Right atrium auricular region (tissue), 2 donors: Measurements from ENCODE around the gene KIF9. TPM values are rescaled to one million over a fixed set of nuclear protein-coding genes. Genes with fewer than 3 reads are reported as not detected.
"Not testable (repeated sequence)": the region's sequence is repeated elsewhere in the genome, so short reads cannot be mapped to it uniquely, and the experiment has no call there.

ENCODE experiments used
- DNase-seq: peaks from one replicate; pipeline ENCODE4 v3.0.0-alpha.2; 2019; ENCODE audit warnings: low spot score
- H3K27ac ChIP-seq, 2 donors: fragments of 200-600 bp; sonication (generic); 1 replicate in 1 of 2; 2 replicates in 1 of 2; pipeline ENCODE4 v1.5.1; 2016 to 2019
- H3K27me3 ChIP-seq, 2 donors: fragments of 200-600 bp; sonication (generic); one replicate each; pipeline versions ENCODE4 v1.5.1 to v1.6.0; 2017 to 2019
- H3K36me3 ChIP-seq: fragments of 200-600 bp; sonication (generic); one replicate; pipeline ENCODE4 v1.5.1; 2016
- H3K4me1 ChIP-seq, 2 donors: fragments of 200-600 bp; sonication (generic); one replicate each; pipeline versions ENCODE4 v1.5.1 to v1.6.0; 2017 to 2019
- H3K4me3 ChIP-seq, 2 donors: fragments of 200-600 bp; sonication (generic); 1 replicate in 1 of 2; 2 replicates in 1 of 2; pipeline ENCODE4 v1.5.1; 2017 to 2019; ENCODE audit warnings: mild to moderate bottlenecking in 1 of 2, moderate library complexity in 1 of 2
- H3K9me3 ChIP-seq, 2 donors: fragments of 200-600 bp; sonication (generic); one replicate each; pipeline ENCODE4 v1.5.1; 2019
- total RNA-seq, 2 donors: library from RNA; depleted of rRNA; stranded (reverse); fragments of >200 nt; gene quantifications; one replicate each; pipeline ENCODE4 v1.1.0, GENCODE V29; 2016
- TF ChIP-seq, protein P1 (sequence below), 2 donors: fragments of 200-600 bp; sonication (generic); IDR thresholded peaks; one replicate each; pipeline ENCODE4 v1.5.1; 2019; ENCODE audit warnings: antibody characterized with exemption in 2 of 2

The KIF9 gene
- total RNA-seq, 2 donors from 2014 or later: 8.8 to 10.5 TPM

GRCh38 chr3:47295976-47296375, 13.4 kb upstream of the KIF9 start:
- DNase-seq: no peak
- TF ChIP-seq, protein P1, sequence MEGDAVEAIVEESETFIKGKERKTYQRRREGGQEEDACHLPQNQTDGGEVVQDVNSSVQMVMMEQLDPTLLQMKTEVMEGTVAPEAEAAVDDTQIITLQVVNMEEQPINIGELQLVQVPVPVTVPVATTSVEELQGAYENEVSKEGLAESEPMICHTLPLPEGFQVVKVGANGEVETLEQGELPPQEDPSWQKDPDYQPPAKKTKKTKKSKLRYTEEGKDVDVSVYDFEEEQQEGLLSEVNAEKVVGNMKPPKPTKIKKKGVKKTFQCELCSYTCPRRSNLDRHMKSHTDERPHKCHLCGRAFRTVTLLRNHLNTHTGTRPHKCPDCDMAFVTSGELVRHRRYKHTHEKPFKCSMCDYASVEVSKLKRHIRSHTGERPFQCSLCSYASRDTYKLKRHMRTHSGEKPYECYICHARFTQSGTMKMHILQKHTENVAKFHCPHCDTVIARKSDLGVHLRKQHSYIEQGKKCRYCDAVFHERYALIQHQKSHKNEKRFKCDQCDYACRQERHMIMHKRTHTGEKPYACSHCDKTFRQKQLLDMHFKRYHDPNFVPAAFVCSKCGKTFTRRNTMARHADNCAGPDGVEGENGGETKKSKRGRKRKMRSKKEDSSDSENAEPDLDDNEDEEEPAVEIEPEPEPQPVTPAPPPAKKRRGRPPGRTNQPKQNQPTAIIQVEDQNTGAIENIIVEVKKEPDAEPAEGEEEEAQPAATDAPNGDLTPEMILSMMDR (IDR thresholded peaks at IDR 0.05): no peak
- H3K4me1 ChIP-seq: peaks cover 0 to 13% of the 10 kb centered on the region in 2 donors
- no peaks in the 10 kb centered on the region for H3K9me3 ChIP-seq
- H3K4me3 ChIP-seq: no peak overlapping the region
- H3K27ac ChIP-seq: no peak overlapping the region
- H3K36me3 ChIP-seq: no peaks in the 10 kb centered on the region
- H3K27me3 ChIP-seq: no peaks in the 10 kb centered on the region

DNA sequence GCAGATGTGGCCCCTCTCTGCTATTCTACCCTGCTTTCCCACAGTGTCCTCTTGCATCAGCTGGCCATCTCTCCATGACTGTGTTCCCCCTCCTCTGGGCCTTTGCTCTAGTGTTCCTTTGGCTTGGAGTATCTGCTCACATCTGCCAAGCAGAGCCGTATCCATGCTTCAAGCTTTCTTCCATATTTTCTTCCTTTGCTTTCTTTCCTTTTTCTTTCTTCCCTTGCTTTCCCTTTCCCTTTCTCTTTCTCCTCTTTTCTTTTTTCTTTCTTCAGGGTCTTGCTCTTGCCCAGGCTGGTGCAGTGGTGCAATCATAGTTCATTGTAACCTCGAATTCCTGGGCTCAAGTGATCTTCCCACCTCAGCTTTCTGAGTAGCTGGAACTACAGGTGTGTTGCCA, 12.7 kb upstream of the KIF9 start:
- H3K4me1 ChIP-seq: peaks cover 0 to 13% of the 10 kb centered on the region in 2 donors
- DNase-seq: no peak
- H3K4me3 ChIP-seq: no peak overlapping the region
- no peak overlapping the region for H3K27ac ChIP-seq
- H3K9me3 ChIP-seq: no peaks in the 10 kb centered on the region
- no peaks in the 10 kb centered on the region for H3K36me3 ChIP-seq
- no peaks in the 10 kb centered on the region for H3K27me3 ChIP-seq
- TF ChIP-seq, protein P1 (IDR thresholded peaks at IDR 0.05): no peak

- no peak overlapping the region for H3K27ac ChIP-seq
- H3K9me3 ChIP-seq: no peaks in the 10 kb centered on the region
- H3K4me1 ChIP-seq: peaks cover 0 to 13% of the 10 kb centered on the region in 2 donors
- H3K27me3 ChIP-seq: no peaks in the 10 kb centered on the region
- TF ChIP-seq, protein P1 (IDR thresholded peaks at IDR 0.05): no peak
- no peaks in the 10 kb centered on the region for H3K36me3 ChIP-seq
- H3K4me3 ChIP-seq: no peak overlapping the region
- no peak for DNase-seq
Measured at GRCh38 chr3:47294392-47294791, 11.8 kb upstream of the KIF9 start.

- H3K4me1 ChIP-seq: peaks cover 0 to 13% of the 10 kb centered on the region in 2 donors
- no peak overlapping the region for H3K27ac ChIP-seq
- DNase-seq: no peak
- no peaks in the 10 kb centered on the region for H3K27me3 ChIP-seq
- peaks cover 5% of the 10 kb centered on the region for H3K36me3 ChIP-seq
- H3K4me3 ChIP-seq: no peak overlapping the region
- TF ChIP-seq, protein P1 (IDR thresholded peaks at IDR 0.05): no peak
- no peaks in the 10 kb centered on the region for H3K9me3 ChIP-seq
Measured at GRCh38 chr3:47293822-47294221, 11.2 kb upstream of the KIF9 start.

DNA sequence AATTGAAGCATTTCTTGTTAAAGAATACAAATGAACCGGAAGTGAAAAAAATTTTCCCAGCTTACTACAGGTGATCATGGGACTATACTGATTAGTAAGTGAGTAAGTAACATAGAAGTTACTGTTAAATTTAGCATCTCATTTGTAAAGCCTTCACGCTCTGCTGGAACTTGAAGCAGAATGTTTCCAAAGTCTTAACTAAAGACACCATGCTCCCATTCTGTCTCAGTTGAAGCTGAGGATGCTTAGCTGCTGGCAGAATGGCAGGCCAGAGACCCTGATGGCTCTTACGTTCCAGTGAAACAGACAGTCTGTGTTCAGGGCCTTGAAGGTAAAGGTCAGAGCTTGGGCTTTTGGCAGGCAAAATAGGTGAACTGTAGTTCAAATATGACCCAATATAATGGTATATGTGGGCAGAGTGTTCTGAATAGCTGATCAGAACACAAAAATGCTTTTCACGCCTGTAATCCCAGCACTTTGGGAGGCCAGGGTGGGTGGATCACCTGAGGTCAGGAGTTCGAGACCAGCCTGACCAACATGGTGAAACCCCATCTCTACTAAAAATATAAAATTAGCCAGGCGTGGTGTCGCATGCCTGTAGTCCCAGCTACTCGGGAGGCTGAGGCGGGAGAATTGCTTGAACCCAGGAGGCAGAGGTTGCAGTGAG, 9.3 kb upstream of the KIF9 start:
- not testable (repeated sequence) for H3K27me3 ChIP-seq, H3K9me3 ChIP-seq, DNase-seq, H3K27ac ChIP-seq, H3K4me3 ChIP-seq
- peaks cover 0 to 11% of the 10 kb centered on the region in 2 donors for H3K4me1 ChIP-seq
- H3K36me3 ChIP-seq: peaks cover 17% of the 10 kb centered on the region

DNA sequence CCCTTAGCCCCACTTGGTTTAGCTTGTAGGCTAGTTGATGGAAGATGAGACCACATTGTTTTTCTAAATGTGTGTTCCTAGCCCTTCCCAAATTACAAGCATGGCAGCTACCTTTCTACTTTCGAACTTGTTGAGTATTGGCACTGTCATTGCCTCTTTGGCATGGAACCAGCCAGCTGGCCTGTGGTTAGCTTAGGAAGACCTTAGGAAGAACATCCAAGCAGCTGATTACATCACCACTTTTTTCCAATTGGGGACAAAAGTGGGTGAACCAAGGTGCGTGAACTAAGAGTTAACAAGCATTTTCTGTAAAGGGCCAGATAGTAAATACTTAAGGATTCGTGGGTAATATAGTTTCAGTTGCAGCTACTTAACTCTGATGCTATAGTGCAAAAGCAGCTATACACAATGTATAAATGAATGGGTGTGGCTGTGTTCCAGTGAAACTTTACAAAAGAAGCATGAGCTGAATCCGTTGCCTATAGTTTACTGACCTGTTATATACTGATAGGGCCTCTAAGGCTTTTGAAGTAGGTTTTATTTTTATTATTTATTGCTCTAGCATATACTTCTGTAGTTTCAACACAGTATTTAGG, 8.7 kb upstream of the KIF9 start:
- H3K36me3 ChIP-seq: peaks cover 17% of the 10 kb centered on the region
- H3K27ac ChIP-seq: no peak overlapping the region
- peaks cover 0 to 11% of the 10 kb centered on the region in 2 donors for H3K4me1 ChIP-seq
- no peak for DNase-seq
- H3K27me3 ChIP-seq: no peaks in the 10 kb centered on the region
- TF ChIP-seq, protein P1 (IDR thresholded peaks at IDR 0.05): no peak
- no peaks in the 10 kb centered on the region for H3K9me3 ChIP-seq
- H3K4me3 ChIP-seq: no peak overlapping the region
